Osteoblast (primary cell): ENCODE measurements around the gene ZRANB2. TPM values are rescaled to one million over a fixed set of nuclear protein-coding genes. Genes with fewer than 3 reads are reported as not detected.

ENCODE experiments used
- DNase-seq: peaks from one replicate; pipeline ENCODE4 v3.0.0; 2011; ENCODE audit warnings: low spot score, mixed read lengths; ENCODE audit not compliant: insufficient read length; ENCODE audit errors: missing footprints
- H2AFZ ChIP-seq: 2 replicates; pipeline ENCODE4 v1.6.0; 2011; ENCODE audit warnings: mild to moderate bottlenecking, low read length
- H3K27ac ChIP-seq: 2 replicates; pipeline ENCODE4 v1.5.1; 2011; ENCODE audit warnings: mild to moderate bottlenecking, low read depth, low read length, moderate library complexity
- H3K27me3 ChIP-seq: 2 replicates; pipeline ENCODE4 v1.6.0; 2012; ENCODE audit warnings: mild to moderate bottlenecking, control low read depth, inconsistent platforms, low read length, moderate library complexity; ENCODE audit not compliant: insufficient read depth
- H3K36me3 ChIP-seq: 2 replicates; pipeline ENCODE4 v1.5.1; 2011; ENCODE audit warnings: mild to moderate bottlenecking, low read length, control low read depth, moderate library complexity; ENCODE audit not compliant: insufficient read depth
- H3K4me1 ChIP-seq: 2 replicates; pipeline ENCODE4 v1.5.1; 2011; ENCODE audit warnings: mild to moderate bottlenecking, low read length, control low read depth, moderate library complexity; ENCODE audit not compliant: insufficient read depth
- H3K4me2 ChIP-seq: 2 replicates; pipeline ENCODE4 v1.6.0; 2011; ENCODE audit warnings: mild to moderate bottlenecking, low read length; ENCODE audit not compliant: insufficient read depth
- H3K4me3 ChIP-seq: fragments of 200-600 bp; sonication (generic); 3 replicates; pipeline ENCODE4 v1.5.1; 2012; ENCODE audit warnings: mild to moderate bottlenecking, low read length, inconsistent platforms; ENCODE audit not compliant: insufficient read depth
- H3K79me2 ChIP-seq: 2 replicates; pipeline ENCODE4 v1.6.0; 2012; ENCODE audit warnings: mild to moderate bottlenecking, low read length, control low read depth, inconsistent platforms; ENCODE audit not compliant: insufficient read depth
- H3K9me3 ChIP-seq: 2 replicates; pipeline ENCODE4 v1.5.1; 2011; ENCODE audit warnings: low read depth, low read length, control low read depth
- H4K20me1 ChIP-seq: 2 replicates; pipeline ENCODE4 v1.6.0; 2012; ENCODE audit warnings: mild to moderate bottlenecking, low read length, control low read depth; ENCODE audit not compliant: insufficient read depth
- small RNA-seq: library from RNA; depleted of rRNA; stranded (forward); fragments of <200 nt; gene quantifications from one replicate; pipeline ENCODE3, GENCODE V24; 2012
- total RNA-seq: library from RNA; depleted of rRNA; stranded (reverse); fragments of >200 nt; gene quantifications from 2 replicates; pipeline ENCODE4 v1.2.3, GENCODE V29; 2012
- TF ChIP-seq, protein P1 (sequence below): IDR thresholded peaks from 2 replicates; pipeline ENCODE4 v1.5.1; 2011; ENCODE audit warnings: mild to moderate bottlenecking, low read depth, low read length, moderate library complexity; ENCODE audit errors: extremely low read depth

ZRANB2 gene
- total RNA-seq, 1 donor: 33.7 TPM

DNA sequence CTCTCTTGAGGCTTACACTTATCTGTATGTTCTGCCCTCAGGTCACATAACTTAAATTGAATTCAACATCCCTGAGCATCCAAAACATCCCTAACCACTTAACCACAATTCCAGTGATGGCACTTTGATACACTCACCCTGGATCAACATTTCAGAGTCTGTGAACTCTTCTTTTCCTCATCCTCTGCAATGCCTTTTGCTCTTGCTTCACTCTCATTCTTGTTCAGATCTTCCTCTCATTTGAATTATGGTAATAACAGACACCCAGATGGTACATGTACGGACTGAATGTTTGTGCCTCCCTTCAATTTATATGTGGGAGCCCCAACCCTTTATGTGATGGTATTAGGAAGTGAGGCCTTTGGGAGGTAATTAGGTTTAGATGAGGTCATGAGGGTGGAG lies 66.7 kb downstream of the ZRANB2 start:
- DNase-seq: no peak
- no peak overlapping the region for H3K4me2 ChIP-seq
- H3K27ac ChIP-seq: no peak overlapping the region
- no peak overlapping the region for H2AFZ ChIP-seq
- no peaks in the 10 kb centered on the region for H3K36me3 ChIP-seq
- H3K4me1 ChIP-seq: no peaks in the 10 kb centered on the region
- no peaks in the 10 kb centered on the region for H4K20me1 ChIP-seq
- no peaks in the 10 kb centered on the region for H3K79me2 ChIP-seq
- H3K9me3 ChIP-seq: no peaks in the 10 kb centered on the region
- TF ChIP-seq, protein P1, sequence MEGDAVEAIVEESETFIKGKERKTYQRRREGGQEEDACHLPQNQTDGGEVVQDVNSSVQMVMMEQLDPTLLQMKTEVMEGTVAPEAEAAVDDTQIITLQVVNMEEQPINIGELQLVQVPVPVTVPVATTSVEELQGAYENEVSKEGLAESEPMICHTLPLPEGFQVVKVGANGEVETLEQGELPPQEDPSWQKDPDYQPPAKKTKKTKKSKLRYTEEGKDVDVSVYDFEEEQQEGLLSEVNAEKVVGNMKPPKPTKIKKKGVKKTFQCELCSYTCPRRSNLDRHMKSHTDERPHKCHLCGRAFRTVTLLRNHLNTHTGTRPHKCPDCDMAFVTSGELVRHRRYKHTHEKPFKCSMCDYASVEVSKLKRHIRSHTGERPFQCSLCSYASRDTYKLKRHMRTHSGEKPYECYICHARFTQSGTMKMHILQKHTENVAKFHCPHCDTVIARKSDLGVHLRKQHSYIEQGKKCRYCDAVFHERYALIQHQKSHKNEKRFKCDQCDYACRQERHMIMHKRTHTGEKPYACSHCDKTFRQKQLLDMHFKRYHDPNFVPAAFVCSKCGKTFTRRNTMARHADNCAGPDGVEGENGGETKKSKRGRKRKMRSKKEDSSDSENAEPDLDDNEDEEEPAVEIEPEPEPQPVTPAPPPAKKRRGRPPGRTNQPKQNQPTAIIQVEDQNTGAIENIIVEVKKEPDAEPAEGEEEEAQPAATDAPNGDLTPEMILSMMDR: no peak
- no peak overlapping the region for H3K4me3 ChIP-seq
- no peaks in the 10 kb centered on the region for H3K27me3 ChIP-seq

Small RNAs within 50 kb of the gene (small RNA-seq; reads per million reads assigned to genes)
- 75.1 reads per million, percentile 97 among the genes with 10 or more reads in this experiment for gene MIR186

Other genes starting within 250 kb of the ZRANB2 start
- gene PTGER3, start 33.2 kb downstream of the ZRANB2 start, total RNA-seq: not detected in 2 replicates